ENCODE measurements around the gene LILRB4. TPM values are rescaled to one million over a fixed set of nuclear protein-coding genes. Genes with fewer than 3 reads are reported as not detected.
"Not testable (repeated sequence)": the region's sequence is repeated elsewhere in the genome, so short reads cannot be mapped to it uniquely, and the experiment has no call there.

Gene LILRB4
- total RNA-seq, 4 donors from 2014 or later, result 0.48 to 1.5 TPM; not detected in 2

DNA sequence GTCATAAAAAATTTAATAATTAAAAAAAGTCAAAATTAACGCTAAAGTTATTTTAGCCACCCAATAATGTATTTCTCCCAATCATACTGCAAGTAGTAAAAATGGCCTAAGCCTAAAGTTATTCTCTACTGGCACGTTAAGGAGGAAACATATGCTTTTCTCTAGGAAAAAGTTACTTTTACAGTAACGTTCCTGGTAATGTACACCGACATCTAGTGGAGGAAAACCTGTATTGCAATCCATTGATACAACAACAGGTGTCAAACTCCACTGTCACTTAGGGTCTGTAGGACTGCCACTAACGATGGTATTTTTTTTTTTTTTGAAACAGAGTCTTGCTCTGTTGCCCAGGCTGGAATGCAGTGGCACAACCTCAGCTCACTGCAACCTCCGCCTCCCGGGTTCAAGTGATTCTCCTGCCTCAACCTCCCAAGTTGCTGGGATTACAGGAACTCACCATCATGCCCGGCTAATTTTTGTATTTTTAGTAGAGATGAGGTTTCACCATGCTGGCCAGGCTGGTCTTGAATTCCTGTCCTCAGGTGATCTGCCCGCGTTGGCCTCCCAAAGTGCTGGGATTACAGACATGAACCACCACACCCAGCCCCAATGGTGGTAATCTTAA, 13.5 kb downstream of the LILRB4 start:
- H3K27ac ChIP-seq; intact Hi-C loops (cut with DNase I; ENCODE audit: low total_unique reads); H3K4me3 ChIP-seq; H3K27me3 ChIP-seq; H3K4me1 ChIP-seq; DNase-seq; H3K36me3 ChIP-seq; H3K9me3 ChIP-seq: not testable (repeated sequence)
- TF ChIP-seq, protein P1, sequence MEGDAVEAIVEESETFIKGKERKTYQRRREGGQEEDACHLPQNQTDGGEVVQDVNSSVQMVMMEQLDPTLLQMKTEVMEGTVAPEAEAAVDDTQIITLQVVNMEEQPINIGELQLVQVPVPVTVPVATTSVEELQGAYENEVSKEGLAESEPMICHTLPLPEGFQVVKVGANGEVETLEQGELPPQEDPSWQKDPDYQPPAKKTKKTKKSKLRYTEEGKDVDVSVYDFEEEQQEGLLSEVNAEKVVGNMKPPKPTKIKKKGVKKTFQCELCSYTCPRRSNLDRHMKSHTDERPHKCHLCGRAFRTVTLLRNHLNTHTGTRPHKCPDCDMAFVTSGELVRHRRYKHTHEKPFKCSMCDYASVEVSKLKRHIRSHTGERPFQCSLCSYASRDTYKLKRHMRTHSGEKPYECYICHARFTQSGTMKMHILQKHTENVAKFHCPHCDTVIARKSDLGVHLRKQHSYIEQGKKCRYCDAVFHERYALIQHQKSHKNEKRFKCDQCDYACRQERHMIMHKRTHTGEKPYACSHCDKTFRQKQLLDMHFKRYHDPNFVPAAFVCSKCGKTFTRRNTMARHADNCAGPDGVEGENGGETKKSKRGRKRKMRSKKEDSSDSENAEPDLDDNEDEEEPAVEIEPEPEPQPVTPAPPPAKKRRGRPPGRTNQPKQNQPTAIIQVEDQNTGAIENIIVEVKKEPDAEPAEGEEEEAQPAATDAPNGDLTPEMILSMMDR (IDR thresholded peaks at IDR 0.05), result peak; percentile 54 to 71 (median 62)

DNA sequence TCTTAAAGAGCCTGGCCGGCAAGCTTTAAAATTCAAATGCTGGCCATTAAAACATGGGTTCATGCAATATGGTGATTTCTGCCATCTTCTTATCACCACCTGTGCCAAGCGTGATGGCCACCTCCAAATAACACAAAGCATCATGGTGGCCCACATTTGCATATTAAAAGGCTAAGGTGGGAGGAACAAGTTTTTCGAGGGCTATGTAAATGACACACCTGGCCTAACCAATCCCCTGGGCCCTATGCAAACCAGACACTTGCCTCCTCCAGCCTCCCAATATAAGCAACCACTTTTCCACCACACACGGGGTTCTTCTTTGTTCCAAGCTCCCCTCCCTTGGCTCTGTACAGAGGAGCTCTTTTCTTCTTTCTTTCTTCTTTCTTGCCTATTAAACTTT, 14.4 kb downstream of the LILRB4 start:
- Histone ChIP-seq H3K27ac (no peak overlapping the region), H3K4me1 (no peaks in the 10 kb centered on the region), H3K36me3 (no peaks in the 10 kb centered on the region), H3K27me3 (no peaks in the 10 kb centered on the region), H3K9me3 (no peaks in the 10 kb centered on the region), H3K4me3 (no peak overlapping the region)
- intact Hi-C loops (cut with DNase I; ENCODE audit: low total_unique reads), result no loop called here
- TF ChIP-seq, protein P1 (IDR thresholded peaks at IDR 0.05), result no peak
- no peak for TF ChIP-seq POLR2A (IDR thresholded peaks at IDR 0.05)
- no peak for DNase-seq

DNA sequence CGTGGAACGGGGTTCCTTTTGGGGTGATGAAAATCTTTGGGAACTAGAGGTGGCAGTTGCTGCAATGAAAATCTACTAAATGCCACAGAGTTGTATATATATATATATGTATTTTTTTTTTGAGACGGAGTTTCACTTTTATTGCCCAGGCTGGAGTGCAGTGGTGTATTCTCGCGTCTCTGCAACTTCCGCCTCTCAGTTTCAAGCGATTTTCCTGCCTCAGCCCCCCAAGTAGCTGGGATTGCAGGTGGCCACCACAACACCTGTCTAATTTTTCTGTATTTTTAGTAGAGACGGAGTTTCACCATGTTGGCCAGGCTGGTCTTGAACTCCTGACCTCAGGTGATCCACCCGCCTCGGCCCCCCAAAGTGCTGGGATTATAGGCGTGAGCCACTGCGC, 18.8 kb downstream of the LILRB4 start:
- H3K27ac ChIP-seq; DNase-seq; intact Hi-C loops (cut with DNase I; ENCODE audit: low total_unique reads); H3K27me3 ChIP-seq; H3K9me3 ChIP-seq; H3K36me3 ChIP-seq; H3K4me3 ChIP-seq; H3K4me1 ChIP-seq: not testable (repeated sequence)

DNA sequence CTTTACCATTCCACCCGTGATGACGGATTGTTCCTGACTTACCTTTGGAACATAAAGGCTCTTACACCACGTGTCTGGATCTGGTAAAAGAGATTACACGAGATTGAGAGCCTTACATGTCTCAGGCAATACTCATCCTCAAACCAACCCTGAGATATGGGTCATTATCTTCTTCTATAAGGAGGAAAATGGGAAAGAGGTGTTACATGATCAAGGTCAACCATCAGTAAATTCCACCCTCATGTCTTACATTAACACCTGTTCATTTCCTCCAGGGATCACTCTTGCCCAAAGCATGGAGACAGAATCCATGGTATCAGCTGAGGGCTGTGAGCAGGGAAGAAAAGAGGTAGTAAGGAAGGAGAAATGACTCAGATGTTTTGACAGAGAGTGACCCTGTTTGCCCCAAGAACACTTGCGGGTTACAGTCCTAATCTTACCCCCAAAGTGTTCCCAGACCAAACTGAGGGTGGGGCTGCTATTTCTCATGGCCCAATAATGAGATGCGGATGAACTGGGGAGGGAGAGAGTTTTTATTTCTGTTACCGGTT, 19.6 kb downstream of the LILRB4 start:
- no peak for DNase-seq
- Histone ChIP-seq H3K36me3 (no peaks in the 10 kb centered on the region), H3K27me3 (no peaks in the 10 kb centered on the region), H3K4me3 (no peak overlapping the region), H3K9me3 (no peaks in the 10 kb centered on the region), H3K27ac (no peak overlapping the region), H3K4me1 (no peaks in the 10 kb centered on the region)
- intact Hi-C loops (cut with DNase I; ENCODE audit: low total_unique reads), result no loop called here
- no peak for TF ChIP-seq POLR2A (IDR thresholded peaks at IDR 0.05)
- TF ChIP-seq, protein P1 (IDR thresholded peaks at IDR 0.05), result no peak

DNA sequence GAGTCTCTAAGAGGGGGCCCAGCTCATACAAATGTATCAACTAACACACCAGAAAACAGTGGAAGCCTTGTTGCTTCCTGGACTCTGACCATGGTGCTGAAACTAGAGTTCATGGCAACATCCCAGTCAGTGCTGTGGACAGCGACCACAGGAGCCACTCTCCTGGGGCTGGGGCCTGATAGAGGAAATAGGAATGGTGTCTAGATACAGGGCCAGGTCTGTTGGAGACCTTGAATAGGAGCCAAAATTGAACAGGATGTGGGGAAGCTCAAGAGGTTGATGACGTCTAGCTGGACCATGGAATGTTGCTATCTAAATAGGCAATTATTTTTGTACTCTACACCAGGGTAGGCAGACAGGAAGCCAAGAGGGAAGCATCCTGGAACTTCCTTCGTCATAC, 21.7 kb downstream of the LILRB4 start:
- DNase-seq, result no peak
- no peaks in the 10 kb centered on the region for H3K36me3 ChIP-seq
- no peaks in the 10 kb centered on the region for H3K4me1 ChIP-seq
- intact Hi-C loops (cut with DNase I; ENCODE audit: low total_unique reads), result no loop called here
- H3K27me3 ChIP-seq, result no peaks in the 10 kb centered on the region
- no peak for TF ChIP-seq POLR2A (IDR thresholded peaks at IDR 0.05)
- TF ChIP-seq, protein P1 (IDR thresholded peaks at IDR 0.05), result no peak
- H3K9me3 ChIP-seq, result no peaks in the 10 kb centered on the region
- H3K4me3 ChIP-seq, result no peak overlapping the region
- H3K27ac ChIP-seq, result no peak overlapping the region
